HEK293 (cell line): ENCODE data around the gene EPHX1.

Experiments used
- CTCF ChIA-PET: fragments of 350-600 bp; formaldehyde crosslinking; extraction: SDS; loops from one replicate; lab custom pipeline; 2021; ENCODE audit warnings: antibody characterized with exemption; lab: Yijun Ruan, JAX
- POLR2A ChIA-PET: fragments of 300-600 bp; formaldehyde crosslinking; extraction: SDS; loops from one replicate; lab custom pipeline; 2020; ENCODE audit warnings: antibody characterized with exemption, inconsistent platforms; lab: Yijun Ruan, JAX
- H3K27ac ChIP-seq: fragments of 200-500 bp; sonication (Bioruptor generic); 2 replicates; pipeline ENCODE4 v1.5.1; 2014; ENCODE audit warnings: low read depth, low read length, control low read depth, inconsistent platforms; ENCODE audit errors: extremely low read depth
- H3K36me3 ChIP-seq, 2 experiments: fragments of 200-500 bp in 1 of 2; sonication (Bioruptor generic) in 1 of 2; 1 replicate in 1 of 2; 2 replicates in 1 of 2; pipeline ENCODE4 v1.5.1; 2014 to 2017; ENCODE audit warnings: inconsistent platforms in 2 of 2, low read length in 2 of 2; ENCODE audit not compliant: control insufficient read depth in 2 of 2, insufficient read depth in 1 of 2
- H3K4me1 ChIP-seq: fragments of 200-500 bp; sonication (Bioruptor generic); 2 replicates; pipeline ENCODE4 v1.5.1; 2014; ENCODE audit warnings: mild to moderate bottlenecking, low read length, inconsistent platforms; ENCODE audit not compliant: control insufficient read depth, insufficient read depth
- H3K4me3 ChIP-seq: 2 replicates; pipeline ENCODE4 v1.5.1; 2011; ENCODE audit warnings: low read depth, mild to moderate bottlenecking, control low read depth, low read length, moderate library complexity
- H3K9me3 ChIP-seq: fragments of 200-500 bp; sonication (Bioruptor generic); 2 replicates; pipeline ENCODE4 v1.5.1; 2014; ENCODE audit warnings: low read depth, low read length, inconsistent platforms; ENCODE audit not compliant: control insufficient read depth, insufficient read depth
- BCL11B ChIP-seq: fragments of 450-650 bp; formaldehyde crosslinking; IDR thresholded peaks from 2 replicates; pipeline ENCODE4 v1.5.1; 2016; ENCODE audit warnings: low read depth, missing biosample characterization, missing genetic modification characterization
- MYNN ChIP-seq: fragments of 450-650 bp; formaldehyde crosslinking; IDR thresholded peaks from 2 replicates; pipeline ENCODE4 v1.5.1; 2016; ENCODE audit warnings: missing biosample characterization, missing genetic modification characterization, borderline replicate concordance
- RBAK ChIP-seq: fragments of 450-650 bp; formaldehyde crosslinking; IDR thresholded peaks from 2 replicates; pipeline ENCODE4 v1.5.1; 2016; ENCODE audit warnings: missing biosample characterization, missing genetic modification characterization
- SCRT1 ChIP-seq: fragments of 450-650 bp; formaldehyde crosslinking; IDR thresholded peaks from 2 replicates; pipeline ENCODE4 v1.5.1; 2016; ENCODE audit warnings: missing biosample characterization, missing genetic modification characterization, borderline replicate concordance
- SCRT2 ChIP-seq: fragments of 450-650 bp; formaldehyde crosslinking; IDR thresholded peaks from 2 replicates; pipeline ENCODE4 v1.5.1; 2016; ENCODE audit warnings: missing biosample characterization, missing genetic modification characterization
- SETDB1 ChIP-seq: IDR thresholded peaks from one replicate; pipeline ENCODE4 v1.6.1; 2017; ENCODE audit warnings: mild to moderate bottlenecking, low read length, moderate library complexity, mixed read lengths; ENCODE audit not compliant: insufficient read length
- SP3 ChIP-seq: fragments of 450-650 bp; formaldehyde crosslinking; IDR thresholded peaks from 2 replicates; pipeline ENCODE4 v1.5.1; 2016; ENCODE audit warnings: missing biosample characterization, missing genetic modification characterization
- YY1 ChIP-seq: fragments of 450-650 bp; formaldehyde crosslinking; IDR thresholded peaks from 2 replicates; pipeline ENCODE4 v1.5.1; 2018; ENCODE audit warnings: missing biosample characterization, missing genetic modification characterization
- ZNF10 ChIP-seq: fragments of 450-650 bp; formaldehyde crosslinking; IDR thresholded peaks from 2 replicates; pipeline ENCODE4 v1.5.1; 2017; ENCODE audit warnings: missing biosample characterization, missing genetic modification characterization
- ZNF157 ChIP-seq: fragments of 450-650 bp; formaldehyde crosslinking; IDR thresholded peaks from 2 replicates; pipeline ENCODE4 v1.5.1; 2016; ENCODE audit warnings: missing biosample characterization, missing genetic modification characterization
- ZNF2 ChIP-seq: fragments of 450-650 bp; formaldehyde crosslinking; IDR thresholded peaks from 2 replicates; pipeline ENCODE4 v1.5.1; 2016; ENCODE audit warnings: missing biosample characterization, missing genetic modification characterization
- ZNF221 ChIP-seq: fragments of 450-650 bp; formaldehyde crosslinking; IDR thresholded peaks from 2 replicates; pipeline ENCODE4 v1.5.1; 2017; ENCODE audit warnings: missing biosample characterization, missing genetic modification characterization, borderline replicate concordance
- ZNF366 ChIP-seq: fragments of 450-650 bp; formaldehyde crosslinking; conservative IDR thresholded peaks from 2 replicates; pipeline ENCODE4 v1.5.1; 2016; ENCODE audit warnings: missing biosample characterization, missing genetic modification characterization
- ZNF658 ChIP-seq: fragments of 450-650 bp; formaldehyde crosslinking; IDR thresholded peaks from 2 replicates; pipeline ENCODE4; 2016; ENCODE audit warnings: missing biosample characterization, missing genetic modification characterization
- ZNF747 ChIP-seq: fragments of 450-650 bp; formaldehyde crosslinking; IDR thresholded peaks from 2 replicates; pipeline ENCODE4 v1.5.1; 2016; ENCODE audit warnings: missing biosample characterization, missing genetic modification characterization
- ZSCAN16 ChIP-seq: fragments of 450-650 bp; formaldehyde crosslinking; IDR thresholded peaks from 2 replicates; pipeline ENCODE4 v1.5.1; 2016; ENCODE audit warnings: missing biosample characterization, missing genetic modification characterization
- TF ChIP-seq, protein P1 (sequence below): fragments of 450-650 bp; formaldehyde crosslinking; IDR thresholded peaks from 2 replicates; pipeline ENCODE4 v1.5.1; 2016; ENCODE audit warnings: missing biosample characterization, missing genetic modification characterization
- TF ChIP-seq, protein P2 (sequence below): fragments of 450-650 bp; formaldehyde crosslinking; IDR thresholded peaks from 2 replicates; pipeline ENCODE4 v1.5.1; 2016; ENCODE audit warnings: missing biosample characterization, missing genetic modification characterization
- TF ChIP-seq, protein P3 (sequence below): fragments of 450-650 bp; formaldehyde crosslinking; IDR thresholded peaks from 2 replicates; pipeline ENCODE4 v1.5.1; 2017; ENCODE audit warnings: missing biosample characterization, missing genetic modification characterization
- TF ChIP-seq, protein P4 (sequence below): fragments of 450-650 bp; formaldehyde crosslinking; IDR thresholded peaks from 2 replicates; pipeline ENCODE4 v1.5.1; 2016; ENCODE audit warnings: missing biosample characterization, missing genetic modification characterization, borderline replicate concordance
- TF ChIP-seq, protein P5 (sequence below): fragments of 450-650 bp; formaldehyde crosslinking; conservative IDR thresholded peaks from 2 replicates; pipeline ENCODE4 v1.5.1; 2016; ENCODE audit warnings: low read depth, missing biosample characterization, missing genetic modification characterization

The EPHX1 gene

DNA sequence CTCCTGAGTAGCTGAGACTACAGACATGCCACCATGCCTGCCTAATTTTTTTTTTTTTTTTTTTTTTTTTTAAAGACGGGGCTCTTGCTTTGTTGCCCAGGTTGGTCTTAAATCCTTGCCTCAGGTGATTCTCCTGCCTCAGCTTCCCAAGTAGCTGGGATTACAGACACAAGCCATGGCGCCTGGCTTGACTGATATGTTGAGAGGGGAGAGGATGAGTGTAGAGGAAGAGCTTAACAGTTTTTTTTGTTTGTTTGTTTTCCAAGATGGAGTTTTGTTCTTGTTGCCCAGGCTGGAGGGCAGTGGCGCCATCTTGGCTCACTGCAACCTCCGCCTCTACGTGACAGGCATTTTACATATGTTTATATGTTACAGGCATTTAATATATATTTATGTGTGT is 29.8 kb upstream of the EPHX1 start:
- Histone ChIP-seq H3K9me3 (no peaks in the 10 kb centered on the region), H3K27ac (no peak overlapping the region), H3K4me3 (no peak overlapping the region), H3K4me1 (peaks cover 12% of the 10 kb centered on the region), H3K36me3 (peaks cover 38 to 49% of the 10 kb centered on the region in 2 experiments)
- no peak for TF ChIP-seq ZNF747 (tag by site-specific recombination)
- TF ChIP-seq ZNF221 (tag by site-specific recombination) = no peak
- TF ChIP-seq MYNN (tag by site-specific recombination) = no peak
- no peak for TF ChIP-seq ZNF10 (tag by site-specific recombination)
- TF ChIP-seq, protein P1, sequence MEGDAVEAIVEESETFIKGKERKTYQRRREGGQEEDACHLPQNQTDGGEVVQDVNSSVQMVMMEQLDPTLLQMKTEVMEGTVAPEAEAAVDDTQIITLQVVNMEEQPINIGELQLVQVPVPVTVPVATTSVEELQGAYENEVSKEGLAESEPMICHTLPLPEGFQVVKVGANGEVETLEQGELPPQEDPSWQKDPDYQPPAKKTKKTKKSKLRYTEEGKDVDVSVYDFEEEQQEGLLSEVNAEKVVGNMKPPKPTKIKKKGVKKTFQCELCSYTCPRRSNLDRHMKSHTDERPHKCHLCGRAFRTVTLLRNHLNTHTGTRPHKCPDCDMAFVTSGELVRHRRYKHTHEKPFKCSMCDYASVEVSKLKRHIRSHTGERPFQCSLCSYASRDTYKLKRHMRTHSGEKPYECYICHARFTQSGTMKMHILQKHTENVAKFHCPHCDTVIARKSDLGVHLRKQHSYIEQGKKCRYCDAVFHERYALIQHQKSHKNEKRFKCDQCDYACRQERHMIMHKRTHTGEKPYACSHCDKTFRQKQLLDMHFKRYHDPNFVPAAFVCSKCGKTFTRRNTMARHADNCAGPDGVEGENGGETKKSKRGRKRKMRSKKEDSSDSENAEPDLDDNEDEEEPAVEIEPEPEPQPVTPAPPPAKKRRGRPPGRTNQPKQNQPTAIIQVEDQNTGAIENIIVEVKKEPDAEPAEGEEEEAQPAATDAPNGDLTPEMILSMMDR (tag by site-specific recombination) = peak; percentile 39; the same call in 1 of the 2 replicates
- TF ChIP-seq, protein P2, sequence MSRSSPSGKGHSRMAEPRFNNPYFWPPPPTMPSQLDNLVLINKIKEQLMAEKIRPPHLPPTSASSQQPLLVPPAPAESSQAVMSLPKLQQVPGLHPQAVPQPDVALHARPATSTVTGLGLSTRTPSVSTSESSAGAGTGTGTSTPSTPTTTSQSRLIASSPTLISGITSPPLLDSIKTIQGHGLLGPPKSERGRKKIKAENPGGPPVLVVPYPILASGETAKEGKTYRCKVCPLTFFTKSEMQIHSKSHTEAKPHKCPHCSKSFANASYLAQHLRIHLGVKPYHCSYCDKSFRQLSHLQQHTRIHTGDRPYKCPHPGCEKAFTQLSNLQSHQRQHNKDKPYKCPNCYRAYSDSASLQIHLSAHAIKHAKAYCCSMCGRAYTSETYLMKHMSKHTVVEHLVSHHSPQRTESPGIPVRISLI (tag by site-specific recombination) = peak; percentile 89
- TF ChIP-seq, protein P3, sequence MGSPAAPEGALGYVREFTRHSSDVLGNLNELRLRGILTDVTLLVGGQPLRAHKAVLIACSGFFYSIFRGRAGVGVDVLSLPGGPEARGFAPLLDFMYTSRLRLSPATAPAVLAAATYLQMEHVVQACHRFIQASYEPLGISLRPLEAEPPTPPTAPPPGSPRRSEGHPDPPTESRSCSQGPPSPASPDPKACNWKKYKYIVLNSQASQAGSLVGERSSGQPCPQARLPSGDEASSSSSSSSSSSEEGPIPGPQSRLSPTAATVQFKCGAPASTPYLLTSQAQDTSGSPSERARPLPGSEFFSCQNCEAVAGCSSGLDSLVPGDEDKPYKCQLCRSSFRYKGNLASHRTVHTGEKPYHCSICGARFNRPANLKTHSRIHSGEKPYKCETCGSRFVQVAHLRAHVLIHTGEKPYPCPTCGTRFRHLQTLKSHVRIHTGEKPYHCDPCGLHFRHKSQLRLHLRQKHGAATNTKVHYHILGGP (tag by site-specific recombination) = no peak
- no peak for TF ChIP-seq ZNF366
- TF ChIP-seq SP3 (tag by site-specific recombination) = no peak
- TF ChIP-seq, protein P4, sequence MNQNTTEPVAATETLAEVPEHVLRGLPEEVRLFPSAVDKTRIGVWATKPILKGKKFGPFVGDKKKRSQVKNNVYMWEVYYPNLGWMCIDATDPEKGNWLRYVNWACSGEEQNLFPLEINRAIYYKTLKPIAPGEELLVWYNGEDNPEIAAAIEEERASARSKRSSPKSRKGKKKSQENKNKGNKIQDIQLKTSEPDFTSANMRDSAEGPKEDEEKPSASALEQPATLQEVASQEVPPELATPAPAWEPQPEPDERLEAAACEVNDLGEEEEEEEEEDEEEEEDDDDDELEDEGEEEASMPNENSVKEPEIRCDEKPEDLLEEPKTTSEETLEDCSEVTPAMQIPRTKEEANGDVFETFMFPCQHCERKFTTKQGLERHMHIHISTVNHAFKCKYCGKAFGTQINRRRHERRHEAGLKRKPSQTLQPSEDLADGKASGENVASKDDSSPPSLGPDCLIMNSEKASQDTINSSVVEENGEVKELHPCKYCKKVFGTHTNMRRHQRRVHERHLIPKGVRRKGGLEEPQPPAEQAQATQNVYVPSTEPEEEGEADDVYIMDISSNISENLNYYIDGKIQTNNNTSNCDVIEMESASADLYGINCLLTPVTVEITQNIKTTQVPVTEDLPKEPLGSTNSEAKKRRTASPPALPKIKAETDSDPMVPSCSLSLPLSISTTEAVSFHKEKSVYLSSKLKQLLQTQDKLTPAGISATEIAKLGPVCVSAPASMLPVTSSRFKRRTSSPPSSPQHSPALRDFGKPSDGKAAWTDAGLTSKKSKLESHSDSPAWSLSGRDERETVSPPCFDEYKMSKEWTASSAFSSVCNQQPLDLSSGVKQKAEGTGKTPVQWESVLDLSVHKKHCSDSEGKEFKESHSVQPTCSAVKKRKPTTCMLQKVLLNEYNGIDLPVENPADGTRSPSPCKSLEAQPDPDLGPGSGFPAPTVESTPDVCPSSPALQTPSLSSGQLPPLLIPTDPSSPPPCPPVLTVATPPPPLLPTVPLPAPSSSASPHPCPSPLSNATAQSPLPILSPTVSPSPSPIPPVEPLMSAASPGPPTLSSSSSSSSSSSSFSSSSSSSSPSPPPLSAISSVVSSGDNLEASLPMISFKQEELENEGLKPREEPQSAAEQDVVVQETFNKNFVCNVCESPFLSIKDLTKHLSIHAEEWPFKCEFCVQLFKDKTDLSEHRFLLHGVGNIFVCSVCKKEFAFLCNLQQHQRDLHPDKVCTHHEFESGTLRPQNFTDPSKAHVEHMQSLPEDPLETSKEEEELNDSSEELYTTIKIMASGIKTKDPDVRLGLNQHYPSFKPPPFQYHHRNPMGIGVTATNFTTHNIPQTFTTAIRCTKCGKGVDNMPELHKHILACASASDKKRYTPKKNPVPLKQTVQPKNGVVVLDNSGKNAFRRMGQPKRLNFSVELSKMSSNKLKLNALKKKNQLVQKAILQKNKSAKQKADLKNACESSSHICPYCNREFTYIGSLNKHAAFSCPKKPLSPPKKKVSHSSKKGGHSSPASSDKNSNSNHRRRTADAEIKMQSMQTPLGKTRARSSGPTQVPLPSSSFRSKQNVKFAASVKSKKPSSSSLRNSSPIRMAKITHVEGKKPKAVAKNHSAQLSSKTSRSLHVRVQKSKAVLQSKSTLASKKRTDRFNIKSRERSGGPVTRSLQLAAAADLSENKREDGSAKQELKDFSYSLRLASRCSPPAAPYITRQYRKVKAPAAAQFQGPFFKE = no peak
- peak; percentile 47; the same call in 1 of the 2 replicates for TF ChIP-seq YY1 (tag by site-specific recombination)
- TF ChIP-seq ZNF2 (tag by site-specific recombination) = no peak
- TF ChIP-seq SETDB1 = no peak
- TF ChIP-seq ZNF157 = no peak
- no peak for TF ChIP-seq ZSCAN16 (tag by site-specific recombination)
- CTCF ChIA-PET = interaction anchor here (0.6 to 25.5 kb wide), 7 partner anchors 8 to 314 kb away, joined by 3 to 567 read pairs (median 4); no protein-coding TSS in a partner anchor
- POLR2A ChIA-PET = interaction anchor here (0.6 to 1.3 kb wide), 3 partner anchors 102 to 293 kb away, joined by 3 to 7 read pairs (median 5); partner anchors contain the start of gene TMEM63A

DNA sequence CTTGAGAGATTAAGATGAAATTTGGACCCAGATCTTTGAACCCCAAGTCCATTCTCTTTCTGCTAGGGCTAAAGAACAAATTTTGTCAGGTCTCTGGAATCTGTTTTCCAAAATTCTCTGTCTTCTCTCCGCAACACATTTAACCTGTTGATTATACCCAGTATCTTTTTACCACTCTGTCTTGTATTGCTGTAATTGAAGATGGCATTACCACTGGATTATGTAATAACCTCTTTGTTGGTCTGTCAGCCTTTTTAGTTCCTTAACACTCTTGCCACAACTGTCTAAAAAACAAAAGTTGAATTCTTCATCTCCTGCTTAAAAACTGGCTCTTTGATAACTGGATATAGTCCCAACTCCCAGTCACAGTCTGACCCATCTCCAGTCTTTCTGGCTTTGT is 29.3 kb upstream of the EPHX1 start:
- Histone ChIP-seq H3K4me1 (peaks cover 12% of the 10 kb centered on the region), H3K27ac (no peak overlapping the region; the same call in 1 of the 2 replicates), H3K9me3 (no peaks in the 10 kb centered on the region), H3K4me3 (no peak overlapping the region), H3K36me3 (peaks cover 42 to 52% of the 10 kb centered on the region in 2 experiments)
- TF ChIP-seq BCL11B (no peak), SCRT1 (peak; percentile 98), ZNF658 (no peak), SCRT2 (tag by site-specific recombination) (peak; percentile 97), RBAK (tag by site-specific recombination) (no peak), YY1 (tag by site-specific recombination) (no peak), ZNF221 (tag by site-specific recombination) (no peak)
- TF ChIP-seq, protein P5, sequence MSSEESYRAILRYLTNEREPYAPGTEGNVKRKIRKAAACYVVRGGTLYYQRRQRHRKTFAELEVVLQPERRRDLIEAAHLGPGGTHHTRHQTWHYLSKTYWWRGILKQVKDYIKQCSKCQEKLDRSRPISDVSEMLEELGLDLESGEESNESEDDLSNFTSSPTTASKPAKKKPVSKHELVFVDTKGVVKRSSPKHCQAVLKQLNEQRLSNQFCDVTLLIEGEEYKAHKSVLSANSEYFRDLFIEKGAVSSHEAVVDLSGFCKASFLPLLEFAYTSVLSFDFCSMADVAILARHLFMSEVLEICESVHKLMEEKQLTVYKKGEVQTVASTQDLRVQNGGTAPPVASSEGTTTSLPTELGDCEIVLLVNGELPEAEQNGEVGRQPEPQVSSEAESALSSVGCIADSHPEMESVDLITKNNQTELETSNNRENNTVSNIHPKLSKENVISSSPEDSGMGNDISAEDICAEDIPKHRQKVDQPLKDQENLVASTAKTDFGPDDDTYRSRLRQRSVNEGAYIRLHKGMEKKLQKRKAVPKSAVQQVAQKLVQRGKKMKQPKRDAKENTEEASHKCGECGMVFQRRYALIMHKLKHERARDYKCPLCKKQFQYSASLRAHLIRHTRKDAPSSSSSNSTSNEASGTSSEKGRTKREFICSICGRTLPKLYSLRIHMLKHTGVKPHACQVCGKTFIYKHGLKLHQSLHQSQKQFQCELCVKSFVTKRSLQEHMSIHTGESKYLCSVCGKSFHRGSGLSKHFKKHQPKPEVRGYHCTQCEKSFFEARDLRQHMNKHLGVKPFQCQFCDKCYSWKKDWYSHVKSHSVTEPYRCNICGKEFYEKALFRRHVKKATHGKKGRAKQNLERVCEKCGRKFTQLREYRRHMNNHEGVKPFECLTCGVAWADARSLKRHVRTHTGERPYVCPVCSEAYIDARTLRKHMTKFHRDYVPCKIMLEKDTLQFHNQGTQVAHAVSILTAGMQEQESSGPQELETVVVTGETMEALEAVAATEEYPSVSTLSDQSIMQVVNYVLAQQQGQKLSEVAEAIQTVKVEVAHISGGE = no peak
- ChIA-PET CTCF (interaction anchor here (0.6 to 25.5 kb wide), 4 partner anchors 8 to 300 kb away, joined by 3 to 567 read pairs (median 4); no protein-coding TSS in a partner anchor), POLR2A (interaction anchor here (0.6 to 1.5 kb wide), 3 partner anchors 102 to 293 kb away, joined by 3 to 7 read pairs (median 5); partner anchors contain the start of gene TMEM63A)
